Ascending aorta (tissue), 2 donors: ENCODE data around the gene RTN4. TPM values are rescaled to one million over a fixed set of nuclear protein-coding genes. Genes with fewer than 3 reads are reported as not detected.

Experiments
- DNase-seq, 2 donors: peaks; one replicate each; pipeline ENCODE4 v3.0.0-alpha.2; 2019; ENCODE audit warnings: low spot score in 2 of 2
- H3K27ac ChIP-seq, 2 donors: fragments of 200-600 bp; sonication (generic); one replicate each; pipeline ENCODE4 v1.5.1; 2016 to 2017; ENCODE audit warnings: mild to moderate bottlenecking in 1 of 2
- H3K27me3 ChIP-seq: fragments of 200-600 bp; sonication (generic); one replicate; pipeline ENCODE4 v1.5.1; 2017
- H3K36me3 ChIP-seq, 2 donors: fragments of 200-600 bp; sonication (generic); one replicate each; pipeline ENCODE4 v1.5.1; 2016
- H3K4me1 ChIP-seq, 2 donors: fragments of 200-600 bp; sonication (generic); one replicate each; pipeline ENCODE4 v1.5.1; 2016 to 2017; ENCODE audit warnings: mild to moderate bottlenecking in 1 of 2
- H3K4me3 ChIP-seq, 2 donors: fragments of 200-600 bp; sonication (generic); one replicate each; pipeline ENCODE4 v1.5.1; 2016 to 2017; ENCODE audit warnings: mild to moderate bottlenecking in 1 of 2
- H3K9me3 ChIP-seq, 2 donors: fragments of 200-600 bp; sonication (generic); one replicate each; pipeline ENCODE4 v1.5.1; 2016
- CTCF ChIP-seq, 3 experiments: fragments of 200-600 bp in 2 of 3; fragments of 450-650 bp in 1 of 3; sonication (generic) in 2 of 3; IDR thresholded peaks; one replicate each; pipeline ENCODE4 v1.5.1; 2016 to 2019; ENCODE audit warnings: antibody characterized with exemption in 3 of 3, mild to moderate bottlenecking in 1 of 3, moderate library complexity in 1 of 3
- intact Hi-C: fragments of 100-400 bp; cut with DNase I; formaldehyde crosslinking; loops from one replicate; pipeline ENCODE4 v1.15.1; 2023
- total RNA-seq: library from RNA; depleted of rRNA; stranded (reverse); fragments of >200 nt; gene quantifications from one replicate; pipeline ENCODE4 v1.1.0, GENCODE V29; 2016

The RTN4 gene
- total RNA-seq, 1 donor from 2014 or later = 296 TPM

- no peak for DNase-seq
- Histone ChIP-seq H3K27ac (no peak overlapping the region), H3K36me3 (no peaks in the 10 kb centered on the region), H3K9me3 (no peaks in the 10 kb centered on the region), H3K4me1 (no peaks in the 10 kb centered on the region), H3K4me3 (no peak overlapping the region), H3K27me3 (no peaks in the 10 kb centered on the region)
- no peak for TF ChIP-seq CTCF (IDR thresholded peaks at IDR 0.05)
- intact Hi-C loops = no loop called here
Observed at GRCh38 chr2:54924121-54924520, 126.1 kb downstream of the RTN4 start.

Other genes with a start within 250 kb of the RTN4 start
- gene CLHC1, start 181.8 kb upstream of the RTN4 start, total RNA-seq = not detected
- 262 TPM for gene RPS27A, start 182.2 kb upstream of the RTN4 start, total RNA-seq
- gene MTIF2, start 218.8 kb upstream of the RTN4 start, total RNA-seq = 15.2 TPM